ENCODE measurements around the gene TP53TG3B.
"Not testable (repeated sequence)": the region's sequence is repeated elsewhere in the genome, so short reads cannot be mapped to it uniquely, and the experiment has no call there.

GRCh38 chr16:33338543-33338951 is 22.1 kb upstream of the TP53TG3B start:
- not testable (repeated sequence) for TF ChIP-seq CTCF (IDR thresholded peaks at IDR 0.05; ENCODE audit: insufficient read depth, low read length, poor library complexity, severe bottlenecking); EZH2phosphoT487 (conservative IDR thresholded peaks at IDR 0.05; ENCODE audit: low read length)

Measured in SU-DHL-6 (cell line).